SU-DHL-6 (cell line): ENCODE results near the gene ST8SIA3.

Experiments
- CTCF ChIP-seq: fragments of 200-600 bp; sonication (generic); IDR thresholded peaks from one replicate; pipeline ENCODE4 v1.5.1; 2017; ENCODE audit warnings: antibody characterized with exemption, mild to moderate bottlenecking, low read length, moderate library complexity; ENCODE audit not compliant: insufficient read depth, poor library complexity, severe bottlenecking
- EZH2phosphoT487 ChIP-seq: fragments of 200-600 bp; sonication (generic), shearing (Covaris generic); conservative IDR thresholded peaks from 2 replicates; pipeline ENCODE4 v1.6.1; 2018; ENCODE audit warnings: mild to moderate bottlenecking, antibody characterized with exemption, low read length, moderate library complexity, mixed read lengths

GRCh38 chr18:57333940-57334339 lies 18.4 kb upstream of the ST8SIA3 start:
- TF ChIP-seq CTCF (no peak), EZH2phosphoT487 (no peak)
